Thoracic aorta (tissue), 2 donors: Measurements from ENCODE around the gene NDUFC1. TPM values are rescaled to one million over a fixed set of nuclear protein-coding genes. Genes with fewer than 3 reads are reported as not detected.

Experiments used
- ATAC-seq: fragments of 150-250 bp; one replicate; pipeline ENCODE4 v1.8.0; 2017; ENCODE audit warnings: low read depth; ENCODE audit not compliant: insufficient number of reproducible peaks, low FRiP score
- DNase-seq: peaks from one replicate; pipeline ENCODE4 v3.0.0-alpha.2; 2020; ENCODE audit warnings: low spot score
- H3K27ac ChIP-seq, 2 donors: fragments of 200-600 bp; sonication (generic); 1 replicate in 1 of 2; 2 replicates in 1 of 2; pipeline ENCODE4 v1.5.1; 2016; ENCODE audit warnings: mild to moderate bottlenecking in 2 of 2, moderate library complexity in 2 of 2
- H3K27me3 ChIP-seq: fragments of 200-600 bp; sonication (generic); replicated peaks from 2 replicates; pipeline ENCODE4 v1.6.0; 2016; ENCODE audit warnings: mild to moderate bottlenecking; ENCODE audit not compliant: insufficient read depth
- H3K36me3 ChIP-seq: fragments of 200-600 bp; sonication (generic); one replicate; pipeline ENCODE4 v1.5.1; 2016
- H3K4me1 ChIP-seq, 2 donors: fragments of 200-600 bp; sonication (generic); 1 replicate in 1 of 2; 2 replicates in 1 of 2; pipeline versions ENCODE4 v1.5.1 to v1.6.0; 2016; ENCODE audit warnings: low read depth in 2 of 2, mild to moderate bottlenecking in 1 of 2; ENCODE audit not compliant: control insufficient read depth in 1 of 2
- H3K4me3 ChIP-seq: fragments of 200-600 bp; sonication (generic); 2 replicates; pipeline ENCODE4 v1.5.1; 2016; ENCODE audit warnings: mild to moderate bottlenecking
- H3K9me3 ChIP-seq: fragments of 200-600 bp; sonication (generic); 2 replicates; pipeline ENCODE4 v1.5.1; 2016
- total RNA-seq, 2 donors: library from RNA; depleted of rRNA; stranded (reverse); fragments of >200 nt; gene quantifications; one replicate each; pipeline versions ENCODE4 v1.1.0 to v1.2.3, GENCODE V29; 2016
- TF ChIP-seq, protein P1 (sequence below): fragments of 200-600 bp; sonication (generic); IDR thresholded peaks from one replicate; pipeline ENCODE4 v1.5.1; 2019; ENCODE audit warnings: antibody characterized with exemption

The NDUFC1 gene
- total RNA-seq, 2 donors from 2014 or later = 12.3 to 16.4 TPM

DNA sequence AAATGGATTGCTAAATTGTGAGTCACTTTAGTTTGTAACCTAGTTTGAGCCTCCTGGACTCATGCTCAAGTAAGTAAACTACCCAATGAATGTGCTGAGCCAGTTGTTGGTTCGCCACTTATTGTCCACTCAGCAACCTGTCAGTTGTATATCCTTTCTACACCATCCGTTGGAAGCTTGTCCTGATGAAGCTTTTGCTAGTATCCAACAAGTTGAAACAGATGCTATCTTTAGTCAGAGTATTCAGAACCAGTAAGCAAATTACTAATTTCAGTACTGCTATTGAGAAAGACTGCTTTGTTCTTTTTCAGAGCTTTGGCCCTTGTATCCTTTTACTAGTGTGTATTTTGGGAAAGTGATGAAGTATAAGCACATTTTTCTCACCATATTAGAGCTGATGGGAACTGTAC is 5.3 kb downstream of the NDUFC1 start:
- ATAC-seq = no peak
- TF ChIP-seq, protein P1, sequence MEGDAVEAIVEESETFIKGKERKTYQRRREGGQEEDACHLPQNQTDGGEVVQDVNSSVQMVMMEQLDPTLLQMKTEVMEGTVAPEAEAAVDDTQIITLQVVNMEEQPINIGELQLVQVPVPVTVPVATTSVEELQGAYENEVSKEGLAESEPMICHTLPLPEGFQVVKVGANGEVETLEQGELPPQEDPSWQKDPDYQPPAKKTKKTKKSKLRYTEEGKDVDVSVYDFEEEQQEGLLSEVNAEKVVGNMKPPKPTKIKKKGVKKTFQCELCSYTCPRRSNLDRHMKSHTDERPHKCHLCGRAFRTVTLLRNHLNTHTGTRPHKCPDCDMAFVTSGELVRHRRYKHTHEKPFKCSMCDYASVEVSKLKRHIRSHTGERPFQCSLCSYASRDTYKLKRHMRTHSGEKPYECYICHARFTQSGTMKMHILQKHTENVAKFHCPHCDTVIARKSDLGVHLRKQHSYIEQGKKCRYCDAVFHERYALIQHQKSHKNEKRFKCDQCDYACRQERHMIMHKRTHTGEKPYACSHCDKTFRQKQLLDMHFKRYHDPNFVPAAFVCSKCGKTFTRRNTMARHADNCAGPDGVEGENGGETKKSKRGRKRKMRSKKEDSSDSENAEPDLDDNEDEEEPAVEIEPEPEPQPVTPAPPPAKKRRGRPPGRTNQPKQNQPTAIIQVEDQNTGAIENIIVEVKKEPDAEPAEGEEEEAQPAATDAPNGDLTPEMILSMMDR = no peak
- Histone ChIP-seq H3K27me3 (no peaks in the 10 kb centered on the region), H3K4me3 (no peak overlapping the region), H3K4me1 (peaks cover 21 to 47% of the 10 kb centered on the region in 2 donors), H3K36me3 (no peaks in the 10 kb centered on the region), H3K27ac (no peak overlapping the region), H3K9me3 (no peaks in the 10 kb centered on the region)
- DNase-seq = no peak

DNA sequence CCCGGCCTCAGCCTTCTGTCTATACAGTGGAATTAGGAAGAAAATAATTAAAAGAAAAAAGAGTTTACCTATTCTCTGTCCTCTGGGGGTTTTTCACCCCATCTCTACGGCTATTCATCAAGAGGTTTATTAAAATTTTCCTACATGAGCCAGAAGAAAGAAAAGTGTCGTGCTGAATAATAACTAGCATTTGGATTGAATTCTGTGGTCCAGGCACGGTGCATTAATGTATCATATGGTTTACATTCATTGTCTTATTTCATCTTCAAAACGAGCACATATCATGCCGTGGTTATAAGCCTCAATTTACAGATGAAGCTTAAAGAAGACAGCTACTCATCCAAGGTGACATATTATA is 6.4 kb downstream of the NDUFC1 start:
- Histone ChIP-seq H3K36me3 (no peaks in the 10 kb centered on the region), H3K4me1 (peaks cover 21 to 47% of the 10 kb centered on the region in 2 donors), H3K4me3 (peak overlapping the region; percentile 99), H3K27ac (peak overlapping the region in 1 of 2 donors; percentile 79), H3K27me3 (no peaks in the 10 kb centered on the region), H3K9me3 (no peaks in the 10 kb centered on the region)
- TF ChIP-seq, protein P1 = no peak
- DNase-seq = no peak
- no peak for ATAC-seq

DNA sequence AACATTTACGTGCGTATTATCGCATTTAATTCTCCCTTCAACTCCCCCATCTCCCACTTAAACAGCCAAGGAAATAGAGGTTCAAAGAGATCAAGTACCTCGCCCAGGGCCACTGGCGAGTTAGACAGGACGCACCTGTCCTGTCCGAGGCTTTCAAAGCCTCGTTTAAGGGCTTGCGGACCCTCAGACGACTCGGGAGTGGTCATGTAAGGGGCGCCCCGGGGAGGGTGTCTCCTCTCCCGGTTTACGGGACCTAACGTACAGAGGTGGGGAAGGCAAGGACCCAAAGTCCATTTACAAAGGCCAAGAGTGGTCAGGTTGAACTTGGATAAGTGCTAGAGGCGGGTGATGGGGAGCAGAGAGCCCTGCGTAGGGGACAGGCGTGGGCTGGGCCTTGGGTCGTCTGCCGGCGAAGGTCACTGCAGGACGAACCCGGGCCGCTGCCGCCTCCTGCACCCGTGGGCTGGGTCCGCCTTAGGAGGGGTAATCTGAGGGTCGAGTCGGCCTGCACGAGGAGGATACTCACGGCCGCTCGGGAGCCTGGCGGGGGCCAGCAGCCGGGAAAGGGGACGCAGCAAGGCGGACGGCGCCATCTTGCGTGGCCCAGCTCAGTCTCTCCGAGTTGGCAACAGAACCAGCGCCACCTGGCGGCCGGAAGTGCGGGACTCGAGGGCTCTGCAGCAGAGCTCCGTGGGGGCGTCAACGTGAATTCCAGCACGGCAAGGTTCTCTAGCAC is 6.9 kb downstream of the NDUFC1 start:
- Histone ChIP-seq H3K9me3 (no peaks in the 10 kb centered on the region), H3K36me3 (no peaks in the 10 kb centered on the region), H3K27me3 (no peaks in the 10 kb centered on the region), H3K27ac (peak overlapping the region; percentile 60 to 79), H3K4me1 (peaks cover 20 to 46% of the 10 kb centered on the region in 2 donors), H3K4me3 (peak overlapping the region; percentile 99)
- DNase-seq = peak; percentile 92
- ATAC-seq = peak; percentile 85
- TF ChIP-seq, protein P1 = peak; percentile 90

DNA sequence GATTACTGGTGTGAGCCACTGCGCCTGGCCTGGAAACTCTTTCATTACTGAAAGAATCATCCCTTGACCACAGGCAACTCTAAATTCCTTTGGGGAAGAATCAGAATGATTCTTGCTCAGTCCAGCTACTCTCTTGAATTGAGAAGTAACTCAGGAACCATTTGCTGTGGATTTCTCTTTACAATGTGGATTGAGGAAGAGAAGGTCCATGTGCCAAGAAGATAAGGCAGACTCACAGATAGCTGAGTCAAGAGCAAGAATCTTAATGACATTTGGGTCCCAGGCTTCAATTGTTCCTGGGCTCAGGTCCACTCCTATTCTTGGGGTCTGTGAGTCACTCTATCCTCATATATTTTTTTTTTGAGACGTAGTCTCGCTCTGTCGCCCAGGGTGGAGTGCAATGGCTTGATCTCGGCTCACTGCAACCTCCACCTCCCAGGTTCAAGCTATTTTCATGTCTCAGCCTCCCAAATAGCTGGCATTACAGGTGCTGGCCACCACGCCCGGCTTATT is 16.0 kb downstream of the NDUFC1 start:
- TF ChIP-seq, protein P1 = no peak
- Histone ChIP-seq H3K27ac (no peak overlapping the region), H3K27me3 (no peaks in the 10 kb centered on the region), H3K4me3 (no peak overlapping the region), H3K36me3 (peaks cover 8% of the 10 kb centered on the region), H3K4me1 (no peaks in the 10 kb centered on the region), H3K9me3 (no peaks in the 10 kb centered on the region)
- DNase-seq (no peak), ATAC-seq (no peak)

DNA sequence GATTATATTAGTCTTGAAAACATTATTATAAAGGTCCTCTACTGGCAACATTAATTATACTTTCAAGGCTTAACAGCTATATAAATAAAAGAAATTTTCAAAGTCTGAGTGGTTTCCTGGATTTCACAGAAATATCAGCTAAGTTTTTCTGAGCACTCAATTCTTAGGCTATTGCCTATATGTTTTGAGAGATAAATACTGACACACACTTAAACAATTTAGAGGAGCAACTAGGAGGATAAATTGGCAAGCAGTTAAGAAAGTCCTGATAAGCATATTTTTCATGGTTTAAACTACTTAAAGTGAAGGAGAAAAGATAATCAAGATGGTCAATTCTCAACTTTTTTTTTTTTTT is 19.6 kb downstream of the NDUFC1 start:
- Histone ChIP-seq H3K36me3 (no peaks in the 10 kb centered on the region), H3K4me1 (no peaks in the 10 kb centered on the region), H3K9me3 (no peaks in the 10 kb centered on the region), H3K4me3 (no peak overlapping the region), H3K27ac (peak overlapping the region in 1 of 2 donors; percentile 18), H3K27me3 (no peaks in the 10 kb centered on the region)
- ATAC-seq (no peak), DNase-seq (no peak)
- TF ChIP-seq, protein P1 = no peak
